Peyer's patch (tissue), 4 donors: ENCODE results near the gene PPIE. TPM values are rescaled to one million over a fixed set of nuclear protein-coding genes. Genes with fewer than 3 reads are reported as not detected.

Source experiments
- DNase-seq, 3 donors: peaks; one replicate each; pipeline ENCODE4 v3.0.0-alpha.2; 2017 to 2019
- H3K27ac ChIP-seq, 4 donors: fragments of 200-600 bp; sonication (generic); one replicate each; pipeline ENCODE4 v1.5.1; 2016 to 2019
- H3K27me3 ChIP-seq, 2 donors: fragments of 200-600 bp; sonication (generic); one replicate each; pipeline ENCODE4 v1.5.1; 2019
- H3K36me3 ChIP-seq, 3 donors: fragments of 200-600 bp; sonication (generic); one replicate each; pipeline ENCODE4 v1.5.1; 2016 to 2019
- H3K4me1 ChIP-seq, 4 donors: fragments of 200-600 bp; sonication (generic); one replicate each; pipeline ENCODE4 v1.5.1; 2016 to 2019
- H3K4me3 ChIP-seq, 4 donors: fragments of 200-600 bp; sonication (generic); 1 replicate in 3 of 4; 2 replicates in 1 of 4; pipeline ENCODE4 v1.5.1; 2016 to 2019; ENCODE audit warnings: mild to moderate bottlenecking in 1 of 4
- H3K9me3 ChIP-seq, 4 donors: fragments of 200-600 bp; sonication (generic); one replicate each; pipeline ENCODE4 v1.5.1; 2016 to 2019; ENCODE audit warnings: mild to moderate bottlenecking in 1 of 4
- CTCF ChIP-seq, 6 experiments: fragments of 450-650 bp in 4 of 6; fragments of 200-600 bp in 2 of 6; sonication (generic) in 1 of 6; IDR thresholded peaks; one replicate each; pipeline ENCODE4 v1.5.1; 2017 to 2019; ENCODE audit warnings: antibody characterized with exemption in 6 of 6, mild to moderate bottlenecking in 3 of 6, moderate library complexity in 1 of 6
- POLR2A ChIP-seq, 2 donors: fragments of 450-650 bp; IDR thresholded peaks; one replicate each; pipeline ENCODE4 v1.5.1; 2017; ENCODE audit warnings: antibody characterized with exemption in 2 of 2, mild to moderate bottlenecking in 2 of 2, moderate library complexity in 2 of 2
- total RNA-seq, 4 donors: library from RNA; depleted of rRNA; stranded (reverse); fragments of >200 nt; gene quantifications; one replicate each; pipeline ENCODE4 v1.1.0, GENCODE V29; 2016

Gene PPIE
- 10 to 100 TPM; 33.0 to 39.0 (median 37.0) TPM for total RNA-seq

DNA sequence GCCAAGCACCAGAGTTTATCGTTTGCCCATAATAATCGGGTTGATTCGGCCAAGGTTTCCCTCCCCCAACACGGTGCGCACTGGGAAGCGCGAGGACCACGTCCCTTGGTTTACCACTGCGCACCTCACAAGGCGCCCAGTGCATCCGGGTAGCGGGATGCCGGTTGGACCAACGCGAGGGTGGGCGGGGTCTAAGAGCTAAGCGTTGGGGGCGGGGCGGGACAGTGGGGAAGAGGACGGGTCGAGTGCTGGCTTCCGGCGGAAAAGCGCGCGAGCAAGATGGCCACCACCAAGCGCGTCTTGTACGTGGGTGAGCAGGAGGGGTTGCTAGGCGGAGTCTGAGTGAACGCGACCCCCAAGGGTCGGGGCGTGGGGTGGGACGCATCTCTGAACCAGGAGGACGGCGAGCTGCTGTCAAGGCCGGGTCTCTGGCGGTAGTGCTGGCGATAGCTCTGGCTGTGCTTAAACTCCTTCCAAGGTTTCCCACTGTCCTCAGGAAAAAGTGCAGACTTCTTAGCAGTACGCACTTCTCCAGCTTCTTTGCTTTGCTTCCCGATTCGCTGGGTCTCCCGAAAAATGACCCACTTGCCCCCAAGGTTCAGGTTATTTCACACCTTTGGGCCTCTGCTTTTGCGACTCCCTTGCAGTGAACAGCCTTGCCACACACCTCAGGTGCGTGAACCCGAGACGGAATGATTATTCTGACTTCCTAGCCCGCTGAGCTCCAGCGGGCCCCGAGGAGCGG is at the start of gene PPIE:
Gene PPIE (plus strand): TSS at position 261 of the 745 bp plus-strand sequence. CDS start 19 bp downstream, at position 280.
- H3K27ac ChIP-seq = peak within 1 kb of the TSS; percentile 66 to 78 (median 72)
- H3K27me3 ChIP-seq = no peaks in the 10 kb centered on the region
- DNase-seq = peak; percentile 95 to 99 (median 98)
- H3K4me3 ChIP-seq = peak within 1 kb of the TSS; percentile 72 to 76 (median 74)
- peaks cover 0 to 32% (median 0%) of the 10 kb centered on the region in 3 donors for H3K36me3 ChIP-seq
- TF ChIP-seq CTCF (IDR thresholded peaks at IDR 0.05) (no peak), POLR2A (IDR thresholded peaks at IDR 0.05) (peak in 1 of 2 donors; percentile 10)
- H3K4me1 ChIP-seq = peaks cover 0 to 12% (median 9%) of the 10 kb centered on the region in 4 donors
- H3K9me3 ChIP-seq = no peaks in the 10 kb centered on the region

- Histone ChIP-seq H3K4me3 (no peak overlapping the region), H3K27me3 (peaks cover 0 to 17% of the 10 kb centered on the region in 2 donors), H3K27ac (no peak overlapping the region), H3K9me3 (no peaks in the 10 kb centered on the region), H3K36me3 (no peaks in the 10 kb centered on the region), H3K4me1 (peaks cover 0 to 18% (median 13%) of the 10 kb centered on the region in 4 donors)
- no peak for TF ChIP-seq CTCF (IDR thresholded peaks at IDR 0.05)
- TF ChIP-seq POLR2A (IDR thresholded peaks at IDR 0.05) = no peak
- DNase-seq = no peak
These were observed 49.5 kb upstream of the PPIE start for GRCh38 chr1:39689214-39689613.

GRCh38 chr1:39689635-39690034 is 49.0 kb upstream of the PPIE start:
- Histone ChIP-seq H3K4me3 (no peak overlapping the region), H3K4me1 (peaks cover 0 to 18% (median 13%) of the 10 kb centered on the region in 4 donors), H3K27ac (no peak overlapping the region), H3K27me3 (peaks cover 0 to 17% of the 10 kb centered on the region in 2 donors), H3K9me3 (no peaks in the 10 kb centered on the region), H3K36me3 (no peaks in the 10 kb centered on the region)
- TF ChIP-seq CTCF (IDR thresholded peaks at IDR 0.05) (no peak), POLR2A (IDR thresholded peaks at IDR 0.05) (no peak)
- DNase-seq = no peak

GRCh38 chr1:39690225-39690624 is 48.5 kb upstream of the PPIE start:
- Histone ChIP-seq H3K27ac (no peak overlapping the region), H3K27me3 (peaks cover 0 to 17% of the 10 kb centered on the region in 2 donors), H3K4me1 (peaks cover 0 to 18% (median 13%) of the 10 kb centered on the region in 4 donors), H3K9me3 (no peaks in the 10 kb centered on the region), H3K4me3 (no peak overlapping the region), H3K36me3 (no peaks in the 10 kb centered on the region)
- no peak for DNase-seq
- TF ChIP-seq POLR2A (IDR thresholded peaks at IDR 0.05) = no peak
- no peak for TF ChIP-seq CTCF (IDR thresholded peaks at IDR 0.05)

- Histone ChIP-seq H3K9me3 (no peaks in the 10 kb centered on the region), H3K36me3 (no peaks in the 10 kb centered on the region), H3K4me1 (peaks cover 0 to 18% (median 13%) of the 10 kb centered on the region in 4 donors), H3K4me3 (peak overlapping the region; percentile 14 to 48 (median 46)), H3K27me3 (peaks cover 0 to 17% of the 10 kb centered on the region in 2 donors), H3K27ac (peak overlapping the region in 1 of 4 donors; percentile 26)
- no peak for TF ChIP-seq CTCF (IDR thresholded peaks at IDR 0.05)
- no peak for TF ChIP-seq POLR2A (IDR thresholded peaks at IDR 0.05)
- no peak for DNase-seq
These were observed 47.8 kb upstream of the PPIE start for GRCh38 chr1:39690794-39691382.
